ENCODE measurements around the gene DUSP6. TPM values are rescaled to one million over a fixed set of nuclear protein-coding genes. Genes with fewer than 3 reads are reported as not detected.

DUSP6 gene
- total and polyA plus RNA-seq, 2 of the 8 experiments (the other 6 are each of a cell fraction or from before 2014, with no cell fraction given): 99.3 to 179 TPM

- H3K4ac ChIP-seq (replicated peaks; ENCODE audit: insufficient read length, low read depth, low read length): no peak overlapping the region
- no peak overlapping the region for H3K4me2 ChIP-seq (ENCODE audit: insufficient read depth in 1 of 2, low read depth in 2 of 2, low read length in 2 of 2)
- no peak overlapping the region for H2BK120ac ChIP-seq (replicated peaks; ENCODE audit: low read depth, low read length)
- H3K4me1 ChIP-seq (replicated peaks in 1 of 4; ENCODE audit: control insufficient read depth in 3 of 4, insufficient read depth in 4 of 4, low read length in 3 of 4): peaks cover 9 to 24% (median 14%) of the 10 kb centered on the region in 4 experiments; a peak in 6 of 7 replicates
- no peak overlapping the region for H3K56ac ChIP-seq (replicated peaks; ENCODE audit: insufficient read length, low read depth, low read length)
- H3K9ac ChIP-seq (replicated peaks in 1 of 4; ENCODE audit: extremely low read depth in 1 of 4, low read depth in 3 of 4, low read length in 3 of 4): no peak overlapping the region
- 70% methylated on average over 3 of the region's 3 CpGs; no CpG with 5 or more reads in 1 of the 2 experiments for WGBS, 2 experiments (ENCODE audit: extremely low coverage in 1 of 2, insufficient coverage in 1 of 2, insufficient read length in 1 of 2, insufficient replicate concordance in 2 of 2, low coverage in 1 of 2, low lambda C conversion rate in 2 of 2, missing lambda C conversion rate in 1 of 2)
- no peak overlapping the region for H2AFZ ChIP-seq (ENCODE audit: low read length)
- H3K14ac ChIP-seq (ENCODE audit: insufficient read length): no peak overlapping the region
- no peak overlapping the region for H2BK5ac ChIP-seq (ENCODE audit: low read depth, low read length)
- H3K23ac ChIP-seq (ENCODE audit: insufficient read length): no peak overlapping the region
- H3K4me3 ChIP-seq (ENCODE audit: extremely low read depth in 1 of 4, insufficient read depth in 2 of 4, low read depth in 3 of 4, low read length in 4 of 4): no peak overlapping the region
- no peaks in the 10 kb centered on the region for H3K79me1 ChIP-seq (ENCODE audit: low read depth, low read length)
- FAIRE-seq (no peak), DNase-seq (ENCODE audit: low read depth in 1 of 2, low spot score in 2 of 2) (no peak)
- no peaks in the 10 kb centered on the region for H3K36me3 ChIP-seq (ENCODE audit: control insufficient read depth in 2 of 4, insufficient read depth in 4 of 4, low read length in 3 of 4)
- H3K18ac ChIP-seq (ENCODE audit: extremely low read depth, low read length): no peak overlapping the region
- no peak overlapping the region for H4K8ac ChIP-seq (ENCODE audit: extremely low read depth, insufficient read depth, low read length)
- H2AK5ac ChIP-seq (ENCODE audit: low read depth, low read length): no peak overlapping the region
- H3K27me3 ChIP-seq (replicated peaks in 1 of 4; ENCODE audit: control insufficient read depth in 3 of 4, extremely low read depth in 1 of 4, insufficient read depth in 3 of 4, low read length in 3 of 4): peaks cover 8 to 35% (median 20%) of the 10 kb centered on the region in 4 experiments
- H2BK20ac ChIP-seq (ENCODE audit: low read length): no peak overlapping the region
- H4K20me1 ChIP-seq (replicated peaks in 1 of 2; ENCODE audit: control insufficient read depth in 1 of 2, insufficient read depth in 2 of 2, low read length in 2 of 2): peaks cover 0 to 2% of the 10 kb centered on the region in 2 experiments
- no peak overlapping the region for H4K5ac ChIP-seq (ENCODE audit: insufficient read length, low read depth, low read length)
- H3K9me3 ChIP-seq (ENCODE audit: insufficient read depth in 2 of 2, low read depth in 1 of 2, low read length in 1 of 2): no peaks in the 10 kb centered on the region
- H2BK15ac ChIP-seq (ENCODE audit: low read length): no peak overlapping the region
- ChIA-PET CTCF (ENCODE audit: partially characterized antibody) (interaction anchor here (0.6 to 2.1 kb wide), 8 partner anchors 9 to 295 kb away, joined by 3 to 8 read pairs (median 4); no protein-coding TSS in a partner anchor), POLR2A (ENCODE audit: partially characterized antibody) (interaction anchor here (1.4 kb wide), 1 partner anchor 10 kb away, joined by 10 read pairs; no protein-coding TSS in a partner anchor)
- no peaks in the 10 kb centered on the region for H3K79me2 ChIP-seq (ENCODE audit: control insufficient read depth in 1 of 2, insufficient read depth in 2 of 2, low read length in 2 of 2)
- H3K23me2 ChIP-seq (ENCODE audit: low read depth, low read length): peaks cover 2% of the 10 kb centered on the region; the same call in 1 of the 2 replicates
- H2BK12ac ChIP-seq (ENCODE audit: low read depth, low read length): no peak overlapping the region
- TF ChIP-seq TBP (IDR thresholded peaks at IDR 0.05; ENCODE audit: low read depth, low read length) (no peak), RBBP5 (IDR thresholded peaks at IDR 0.05; ENCODE audit: borderline replicate concordance, low read depth, low read length) (no peak), CBX5 (IDR thresholded peaks at IDR 0.05; ENCODE audit: low read depth, low read length) (no peak), BACH1 (IDR thresholded peaks at IDR 0.05; ENCODE audit: low read length) (no peak), POLR2A (IDR thresholded peaks at IDR 0.05; ENCODE audit: control extremely low read depth in 1 of 2, low read depth in 2 of 2, low read length in 2 of 2) (no peak), TCF12 (IDR thresholded peaks at IDR 0.05; ENCODE audit: low read depth, low read length) (no peak), TAF7 (optimal IDR thresholded peaks at IDR 0.05; ENCODE audit: borderline replicate concordance, low read depth, low read length) (no peak), GABPA (IDR thresholded peaks at IDR 0.05; ENCODE audit: borderline replicate concordance, insufficient read depth, low read length) (no peak), SIRT6 (IDR thresholded peaks at IDR 0.05; ENCODE audit: low read length) (no peak), CTBP2 (IDR thresholded peaks at IDR 0.05; ENCODE audit: borderline replicate concordance, insufficient read depth, insufficient read length, low read length) (no peak), USF2 (IDR thresholded peaks at IDR 0.05; ENCODE audit: low read length) (no peak), GTF2F1 (IDR thresholded peaks at IDR 0.05; ENCODE audit: borderline replicate concordance, low read depth, low read length) (no peak), RXRA (IDR thresholded peaks at IDR 0.05; ENCODE audit: insufficient read depth, low read depth, low read length) (no peak)
- H3K27ac ChIP-seq (ENCODE audit: low read depth, low read length): no peak overlapping the region
- no peak overlapping the region for H4K91ac ChIP-seq (replicated peaks; ENCODE audit: insufficient read length, low read length)
These were observed 7.3 kb upstream of the DUSP6 start for GRCh38 chr12:89359615-89360014.
